Vagina (tissue), 2 donors: ENCODE measurements around the gene MRI1.

Experiments used
- CTCF ChIP-seq, 3 experiments: fragments of 450-650 bp in 2 of 3; fragments of 200-600 bp in 1 of 3; sonication (generic) in 1 of 3; IDR thresholded peaks; one replicate each; pipeline ENCODE4 v1.5.1; 2017 to 2019; ENCODE audit warnings: antibody characterized with exemption in 3 of 3, mild to moderate bottlenecking in 2 of 3, moderate library complexity in 2 of 3
- POLR2A ChIP-seq, 2 donors: fragments of 450-650 bp; IDR thresholded peaks; one replicate each; pipeline ENCODE4 v1.6.1; 2017; ENCODE audit warnings: antibody characterized with exemption in 2 of 2, mild to moderate bottlenecking in 2 of 2, moderate library complexity in 2 of 2
- POLR2AphosphoS5 ChIP-seq, 2 donors: sonication (generic); formaldehyde crosslinking; IDR thresholded peaks; one replicate each; pipeline ENCODE4 v1.9.0; 2017; ENCODE audit warnings: antibody characterized with exemption in 2 of 2, mild to moderate bottlenecking in 2 of 2, low read depth in 1 of 2; ENCODE audit not compliant: insufficient read depth in 1 of 2

DNA sequence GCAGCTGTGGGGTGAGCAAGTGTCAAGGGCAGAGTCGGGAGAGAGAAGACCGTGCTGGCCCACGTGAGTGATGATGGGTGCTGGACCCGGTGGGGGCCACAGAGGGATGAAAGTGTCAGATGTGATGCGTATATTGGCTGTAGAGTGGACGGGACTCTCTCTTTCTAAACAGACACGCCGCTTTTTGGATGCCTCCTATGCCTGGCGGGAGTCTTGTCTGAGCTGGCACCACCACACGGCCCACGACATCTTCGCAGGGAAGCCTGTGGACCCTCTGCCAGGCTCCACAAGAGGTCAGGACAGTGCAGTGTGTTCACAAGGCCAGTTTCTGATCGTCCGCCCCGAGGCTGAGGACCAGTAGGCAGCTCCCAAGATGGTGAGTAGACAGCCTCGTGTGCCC, 12.9 kb upstream of the MRI1 start:
- TF ChIP-seq POLR2A (IDR thresholded peaks at IDR 0.05) (no peak), CTCF (IDR thresholded peaks at IDR 0.05) (no peak), POLR2AphosphoS5 (IDR thresholded peaks at IDR 0.05; ENCODE audit: insufficient read depth in 1 of 2, low read depth in 1 of 2) (no peak)
